Gastroesophageal sphincter (tissue), 3 donors: ENCODE results near the gene ENG.

ENCODE experiments used
- EP300 ChIP-seq: sonication (generic); formaldehyde crosslinking; IDR thresholded peaks from one replicate; pipeline ENCODE4 v1.6.1; 2017; ENCODE audit warnings: antibody characterized with exemption, mild to moderate bottlenecking
- POLR2A ChIP-seq, 2 donors: fragments of 450-650 bp; IDR thresholded peaks; one replicate each; pipeline ENCODE4 v1.6.1; 2017; ENCODE audit warnings: antibody characterized with exemption in 2 of 2, mild to moderate bottlenecking in 2 of 2, moderate library complexity in 1 of 2
- POLR2AphosphoS5 ChIP-seq: sonication (generic); formaldehyde crosslinking; IDR thresholded peaks from one replicate; pipeline ENCODE4 v1.6.1; 2017; ENCODE audit warnings: antibody characterized with exemption
- TF ChIP-seq, protein P1 (sequence below), 4 experiments: fragments of 200-600 bp in 2 of 4; fragments of 450-650 bp in 2 of 4; sonication (generic) in 1 of 4; IDR thresholded peaks; one replicate each; pipeline ENCODE4 v1.5.1; 2017 to 2019; ENCODE audit warnings: antibody characterized with exemption in 4 of 4, mild to moderate bottlenecking in 2 of 4, moderate library complexity in 2 of 4

- no peak for TF ChIP-seq EP300
- TF ChIP-seq POLR2AphosphoS5 = no peak
- TF ChIP-seq, protein P1, sequence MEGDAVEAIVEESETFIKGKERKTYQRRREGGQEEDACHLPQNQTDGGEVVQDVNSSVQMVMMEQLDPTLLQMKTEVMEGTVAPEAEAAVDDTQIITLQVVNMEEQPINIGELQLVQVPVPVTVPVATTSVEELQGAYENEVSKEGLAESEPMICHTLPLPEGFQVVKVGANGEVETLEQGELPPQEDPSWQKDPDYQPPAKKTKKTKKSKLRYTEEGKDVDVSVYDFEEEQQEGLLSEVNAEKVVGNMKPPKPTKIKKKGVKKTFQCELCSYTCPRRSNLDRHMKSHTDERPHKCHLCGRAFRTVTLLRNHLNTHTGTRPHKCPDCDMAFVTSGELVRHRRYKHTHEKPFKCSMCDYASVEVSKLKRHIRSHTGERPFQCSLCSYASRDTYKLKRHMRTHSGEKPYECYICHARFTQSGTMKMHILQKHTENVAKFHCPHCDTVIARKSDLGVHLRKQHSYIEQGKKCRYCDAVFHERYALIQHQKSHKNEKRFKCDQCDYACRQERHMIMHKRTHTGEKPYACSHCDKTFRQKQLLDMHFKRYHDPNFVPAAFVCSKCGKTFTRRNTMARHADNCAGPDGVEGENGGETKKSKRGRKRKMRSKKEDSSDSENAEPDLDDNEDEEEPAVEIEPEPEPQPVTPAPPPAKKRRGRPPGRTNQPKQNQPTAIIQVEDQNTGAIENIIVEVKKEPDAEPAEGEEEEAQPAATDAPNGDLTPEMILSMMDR (IDR thresholded peaks at IDR 0.05) = no peak
- TF ChIP-seq POLR2A (IDR thresholded peaks at IDR 0.05) = no peak
These were observed 2.8 kb upstream of the ENG start for GRCh38 chr9:127857278-127857677.
